Hepatocyte (in vitro differentiated cells): Measurements from ENCODE around the gene AMDHD1. TPM values are rescaled to one million over a fixed set of nuclear protein-coding genes. Genes with fewer than 3 reads are reported as not detected.

Experiments used
- DNase-seq: peaks from one replicate; pipeline ENCODE4 v3.0.0-alpha.2; 2016; ENCODE audit warnings: low spot score
- H2AFZ ChIP-seq: fragments of 200-600 bp; sonication (generic); 2 replicates; pipeline ENCODE4 v1.6.0; 2016; ENCODE audit warnings: antibody characterized with exemption, mild to moderate bottlenecking
- H3K27ac ChIP-seq: fragments of 200-600 bp; sonication (generic); 2 replicates; pipeline ENCODE4 v1.5.1; 2016; ENCODE audit warnings: mild to moderate bottlenecking
- H3K27me3 ChIP-seq: fragments of 200-600 bp; sonication (generic); 2 replicates; pipeline ENCODE4 v1.6.1; 2016
- H3K36me3 ChIP-seq: fragments of 200-600 bp; sonication (generic); replicated peaks from 2 replicates; pipeline ENCODE4 v1.5.1; 2016; ENCODE audit warnings: low read depth; ENCODE audit not compliant: insufficient read depth
- H3K4me1 ChIP-seq: fragments of 200-600 bp; sonication (generic); 2 replicates; pipeline ENCODE4 v1.5.1; 2016; ENCODE audit warnings: mild to moderate bottlenecking, moderate library complexity; ENCODE audit not compliant: insufficient read depth
- H3K4me2 ChIP-seq: fragments of 200-600 bp; sonication (generic); 2 replicates; pipeline ENCODE4 v1.6.0; 2016
- H3K4me3 ChIP-seq: fragments of 200-600 bp; sonication (generic); 2 replicates; pipeline ENCODE4 v1.5.1; 2016; ENCODE audit warnings: mild to moderate bottlenecking
- H3K79me2 ChIP-seq: fragments of 200-600 bp; sonication (generic); 2 replicates; pipeline ENCODE4 v1.6.0; 2017; ENCODE audit warnings: mild to moderate bottlenecking
- H3K9me2 ChIP-seq: fragments of 200-600 bp; sonication (generic); replicated peaks from 2 replicates; pipeline ENCODE4 v1.6.0; 2017; ENCODE audit warnings: mild to moderate bottlenecking; ENCODE audit not compliant: insufficient read depth
- H3K9me3 ChIP-seq: fragments of 200-600 bp; sonication (generic); 2 replicates; pipeline ENCODE4 v1.5.1; 2016; ENCODE audit warnings: low read depth, mild to moderate bottlenecking
- H4K20me1 ChIP-seq: fragments of 200-600 bp; sonication (generic); 2 replicates; pipeline ENCODE4 v1.6.0; 2016; ENCODE audit warnings: mild to moderate bottlenecking; ENCODE audit not compliant: insufficient read depth, poor library complexity, severe bottlenecking
- CTCF ChIP-seq: fragments of 200-600 bp; sonication (generic); IDR thresholded peaks from 2 replicates; pipeline ENCODE4 v1.5.1; 2016; ENCODE audit warnings: antibody characterized with exemption, mild to moderate bottlenecking; ENCODE audit not compliant: poor library complexity
- EZH2 ChIP-seq: fragments of 200-600 bp; sonication (generic); IDR thresholded peaks from 2 replicates; pipeline ENCODE4 v1.6.1; 2016; ENCODE audit warnings: antibody characterized with exemption, mild to moderate bottlenecking, borderline replicate concordance
- EZH2phosphoT487 ChIP-seq: fragments of 200-600 bp; sonication (generic); IDR thresholded peaks from one replicate; pipeline ENCODE4 v1.6.1; 2018; ENCODE audit warnings: antibody characterized with exemption, mild to moderate bottlenecking, low read depth, moderate library complexity; ENCODE audit not compliant: unreplicated experiment, severe bottlenecking
- WGBS: methylation state at CpG from one replicate; pipeline ENCODE4 v1.1.6; 2016; ENCODE audit warnings: low lambda C conversion rate; ENCODE audit errors: missing lambda C conversion rate; 5-methylcytosine and 5-hydroxymethylcytosine counted together
- polyA plus RNA-seq: library from polyadenylated mRNA; unstranded; fragments of >200 nt; fragmentation: Nextera tagmentation; extraction: Ambion mirVana; gene quantifications from 2 replicates; pipeline ENCODE4 v1.2.1, GENCODE V29; 2016
- total RNA-seq: library from RNA; depleted of rRNA; stranded (reverse); fragments of >200 nt; gene quantifications from 2 replicates; pipeline ENCODE4 v1.2.3, GENCODE V29; 2014

AMDHD1 gene
- total and polyA plus RNA-seq, 2 experiments from 2014 or later, result 3.0 to 3.5 TPM

GRCh38 chr12:95988506-95989275 is 45.6 kb downstream of the AMDHD1 start:
- H3K27me3 ChIP-seq, result no peaks in the 10 kb centered on the region
- no peaks in the 10 kb centered on the region for H4K20me1 ChIP-seq
- H3K9me2 ChIP-seq, result no peaks in the 10 kb centered on the region
- no peaks in the 10 kb centered on the region for H3K4me1 ChIP-seq
- H3K27ac ChIP-seq, result no peak overlapping the region
- 85% methylated on average over 11 of the region's 11 CpGs for WGBS
- TF ChIP-seq EZH2 (no peak), EZH2phosphoT487 (no peak), CTCF (no peak)
- no peak overlapping the region for H2AFZ ChIP-seq
- H3K4me2 ChIP-seq, result no peak overlapping the region
- DNase-seq, result no peak
- no peaks in the 10 kb centered on the region for H3K36me3 ChIP-seq
- no peaks in the 10 kb centered on the region for H3K9me3 ChIP-seq
- no peak overlapping the region for H3K4me3 ChIP-seq
- no peaks in the 10 kb centered on the region for H3K79me2 ChIP-seq

- Histone ChIP-seq H4K20me1 (no peaks in the 10 kb centered on the region), H3K4me3 (no peak overlapping the region), H3K9me2 (no peaks in the 10 kb centered on the region), H3K4me2 (no peak overlapping the region), H2AFZ (no peak overlapping the region), H3K36me3 (no peaks in the 10 kb centered on the region), H3K9me3 (no peaks in the 10 kb centered on the region), H3K4me1 (no peaks in the 10 kb centered on the region), H3K27me3 (no peaks in the 10 kb centered on the region), H3K79me2 (no peaks in the 10 kb centered on the region), H3K27ac (no peak overlapping the region)
- DNase-seq, result no peak
- 68% methylated on average over 4 of the region's 4 CpGs for WGBS
- no peak for TF ChIP-seq CTCF
- no peak for TF ChIP-seq EZH2phosphoT487
- no peak for TF ChIP-seq EZH2
These were observed 46.5 kb downstream of the AMDHD1 start for GRCh38 chr12:95989504-95990123.

- H3K4me2 ChIP-seq, result no peak overlapping the region
- no peaks in the 10 kb centered on the region for H3K9me3 ChIP-seq
- H3K4me3 ChIP-seq, result no peak overlapping the region
- no peak overlapping the region for H2AFZ ChIP-seq
- no peak for DNase-seq
- 80% methylated on average over 7 of the region's 7 CpGs for WGBS
- no peaks in the 10 kb centered on the region for H3K36me3 ChIP-seq
- no peaks in the 10 kb centered on the region for H3K79me2 ChIP-seq
- no peaks in the 10 kb centered on the region for H4K20me1 ChIP-seq
- H3K27ac ChIP-seq, result no peak overlapping the region
- no peaks in the 10 kb centered on the region for H3K27me3 ChIP-seq
- TF ChIP-seq CTCF, result no peak
- TF ChIP-seq EZH2phosphoT487, result no peak
- TF ChIP-seq EZH2, result no peak
- no peaks in the 10 kb centered on the region for H3K4me1 ChIP-seq
- no peaks in the 10 kb centered on the region for H3K9me2 ChIP-seq
These were observed 47.0 kb downstream of the AMDHD1 start for GRCh38 chr12:95990136-95990535.
